GM18951 (cell line): ENCODE measurements around the gene FMN1.

Experiments
- POLR2A ChIP-seq: IDR thresholded peaks from 4 replicates; pipeline ENCODE4 v1.6.1; 2011; ENCODE audit warnings: mild to moderate bottlenecking; ENCODE audit not compliant: insufficient read length, insufficient read depth; ENCODE audit errors: extremely low read depth
- in situ Hi-C: fragments of 300-500 bp; cut with MboI; formaldehyde crosslinking; loops from one replicate; pipeline ENCODE4 v1.12.0; 2022; ENCODE audit warnings: low sequenced_read_pairs, mixed read lengths, inconsistent platforms; ENCODE audit not compliant: unreplicated experiment

The FMN1 gene

DNA sequence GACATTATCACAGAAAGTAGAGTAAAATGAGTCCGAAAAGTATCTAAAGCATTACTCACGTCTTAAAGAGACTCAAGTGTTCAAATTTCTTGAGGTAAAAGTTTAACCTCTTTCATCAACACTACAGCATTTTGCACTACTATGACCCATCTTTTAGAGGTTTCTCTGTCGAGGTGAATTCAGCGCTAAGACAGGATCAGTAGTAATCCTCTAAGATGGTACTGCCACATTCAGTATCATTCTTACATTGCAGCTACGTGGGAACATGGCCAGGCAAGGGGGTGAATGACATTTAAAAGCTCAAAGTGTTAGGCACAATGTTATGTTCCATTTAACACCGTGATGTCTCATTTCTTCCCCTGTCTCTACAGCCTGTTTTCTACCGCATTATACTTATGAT, 210.8 kb downstream of the FMN1 start:
- in situ Hi-C loops, result no loop called here
- TF ChIP-seq POLR2A, result no peak

DNA sequence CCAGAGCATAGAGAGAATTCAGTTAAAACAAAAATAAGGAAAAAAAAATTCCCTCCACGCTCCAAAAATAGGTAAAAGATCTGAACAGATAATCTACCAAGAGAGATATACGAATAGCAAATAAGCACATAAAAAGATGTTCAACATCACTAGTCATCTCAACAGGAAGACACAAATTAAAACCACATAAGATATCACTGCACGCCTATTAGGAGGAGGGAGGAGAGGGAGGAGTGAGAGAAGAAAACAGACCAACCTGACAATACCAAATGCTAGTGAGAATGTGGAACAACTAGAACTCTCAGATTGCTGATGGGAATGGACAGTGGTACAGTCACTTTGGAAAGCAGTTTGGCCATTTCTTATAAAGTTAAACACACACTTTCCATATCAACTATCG, 212.5 kb downstream of the FMN1 start:
- no peak for TF ChIP-seq POLR2A

DNA sequence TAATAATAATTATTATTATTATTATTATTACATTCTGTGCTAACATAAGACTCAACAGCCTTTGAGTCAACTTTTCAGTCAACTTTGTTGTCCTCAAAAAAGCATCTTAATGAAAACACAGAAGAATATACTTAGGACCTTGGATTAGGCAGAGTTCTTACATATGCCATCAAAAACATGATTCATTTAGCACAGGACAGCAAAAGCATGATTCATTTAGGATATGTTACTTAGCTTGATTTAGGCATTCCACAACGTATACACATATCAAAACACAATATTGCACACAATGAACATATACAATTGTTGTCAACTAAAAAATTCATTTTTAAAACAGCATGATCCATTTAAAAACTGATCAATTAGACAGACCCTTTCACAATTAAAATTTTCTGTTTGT, 213.0 kb downstream of the FMN1 start:
- in situ Hi-C loops, result no loop called here
- no peak for TF ChIP-seq POLR2A

More for the DNA sequence above, 212.5 kb downstream of the FMN1 start:
- in situ Hi-C loops, result no loop called here

DNA sequence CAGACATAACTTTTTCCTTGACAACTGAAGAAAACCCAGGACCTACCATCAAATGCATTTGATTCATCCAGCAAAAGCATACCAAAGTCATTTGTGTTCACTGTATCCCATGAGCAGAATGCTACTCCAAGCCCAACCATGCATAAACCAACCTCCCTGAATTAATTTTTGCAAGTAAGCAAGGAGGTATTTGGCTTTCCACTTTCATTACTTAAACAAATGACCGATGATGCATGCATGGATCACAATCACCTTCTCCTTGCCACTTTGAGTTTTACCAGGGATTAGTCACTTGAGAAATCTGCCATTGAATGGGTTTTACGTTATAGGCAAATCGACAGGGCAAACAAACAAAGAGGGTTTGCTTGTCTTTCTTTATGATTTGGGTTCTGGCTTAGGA, 214.8 kb downstream of the FMN1 start:
- in situ Hi-C loops, result no loop called here
- no peak for TF ChIP-seq POLR2A

DNA sequence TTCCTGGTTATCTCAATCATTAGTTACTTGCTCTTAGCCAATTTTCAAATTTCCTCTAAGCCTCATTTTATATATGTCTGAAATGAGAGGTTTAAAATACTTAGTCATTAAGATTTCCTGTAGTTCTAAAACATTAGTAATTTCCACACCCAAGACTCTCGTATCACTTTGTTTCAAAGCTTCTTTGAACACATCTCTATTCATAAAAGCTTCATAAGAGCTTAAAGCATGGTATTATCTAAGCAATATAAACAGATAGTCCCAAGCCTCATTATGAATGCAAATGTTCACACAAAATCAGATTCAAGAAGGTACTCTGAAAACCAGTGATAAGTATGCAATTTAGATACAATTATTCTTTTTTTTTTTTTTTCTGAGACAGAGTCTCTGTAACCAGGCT, 217.0 kb downstream of the FMN1 start:
- no peak for TF ChIP-seq POLR2A
- in situ Hi-C loops, result no loop called here

DNA sequence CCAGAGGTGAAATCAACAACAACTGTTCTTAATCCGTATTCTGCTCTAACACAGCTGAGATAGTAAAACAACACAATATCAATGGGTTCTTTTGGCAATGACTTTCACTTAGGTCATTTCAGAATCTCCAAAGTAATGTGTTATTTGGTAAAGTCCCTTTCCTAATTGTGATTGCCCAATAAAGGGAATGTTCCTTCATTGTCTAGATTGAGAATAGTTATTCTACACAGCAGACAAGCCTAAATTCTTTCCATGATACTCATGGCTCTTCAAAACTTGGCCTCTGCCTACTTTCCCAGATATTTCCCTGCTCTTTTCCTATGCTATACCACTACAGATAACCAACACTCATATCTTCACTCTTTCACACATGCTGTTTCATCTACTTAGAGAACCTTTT, 219.8 kb downstream of the FMN1 start:
- no peak for TF ChIP-seq POLR2A
- in situ Hi-C loops, result no loop called here

DNA sequence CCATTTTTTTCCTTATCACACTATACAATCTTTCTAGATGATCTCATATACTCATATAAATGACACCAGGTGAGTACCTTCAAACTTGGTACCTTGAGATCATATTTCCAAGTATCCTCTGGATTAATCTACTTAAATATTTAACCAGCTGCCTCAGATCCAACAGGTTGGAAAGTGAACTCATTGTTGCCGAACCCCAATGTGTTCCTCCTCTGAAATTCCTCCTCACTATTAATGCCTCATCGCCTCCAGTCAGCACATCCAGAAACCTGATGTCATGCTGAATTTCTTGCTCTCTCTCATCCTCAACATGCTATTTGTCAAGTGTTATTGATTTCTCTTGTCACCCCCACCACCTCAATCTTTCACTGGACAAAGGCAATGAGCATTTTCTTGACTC, 221.8 kb downstream of the FMN1 start:
- no peak for TF ChIP-seq POLR2A

DNA sequence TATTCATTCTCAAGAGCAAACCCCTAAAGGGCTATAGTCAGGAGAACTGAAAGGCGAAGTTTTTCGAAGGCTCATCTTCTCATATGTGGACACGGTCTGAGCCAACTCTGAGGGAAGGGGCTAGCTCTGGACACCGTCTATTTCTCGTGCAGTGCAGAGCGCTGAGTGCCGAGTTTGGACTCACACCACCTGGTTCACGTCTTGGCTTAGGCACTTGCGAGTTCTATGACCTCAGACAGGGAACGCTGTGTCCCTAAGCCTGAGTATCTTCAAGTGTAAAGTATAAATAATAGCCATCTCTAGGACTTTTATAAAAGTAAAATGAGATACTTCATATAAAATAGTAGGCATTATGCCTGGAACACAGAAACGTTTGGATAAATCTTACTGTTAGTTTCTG, 223.7 kb downstream of the FMN1 start:
- in situ Hi-C loops, result no loop called here
- TF ChIP-seq POLR2A, result no peak

More for the DNA sequence above, 221.8 kb downstream of the FMN1 start:
- in situ Hi-C loops, result no loop called here

DNA sequence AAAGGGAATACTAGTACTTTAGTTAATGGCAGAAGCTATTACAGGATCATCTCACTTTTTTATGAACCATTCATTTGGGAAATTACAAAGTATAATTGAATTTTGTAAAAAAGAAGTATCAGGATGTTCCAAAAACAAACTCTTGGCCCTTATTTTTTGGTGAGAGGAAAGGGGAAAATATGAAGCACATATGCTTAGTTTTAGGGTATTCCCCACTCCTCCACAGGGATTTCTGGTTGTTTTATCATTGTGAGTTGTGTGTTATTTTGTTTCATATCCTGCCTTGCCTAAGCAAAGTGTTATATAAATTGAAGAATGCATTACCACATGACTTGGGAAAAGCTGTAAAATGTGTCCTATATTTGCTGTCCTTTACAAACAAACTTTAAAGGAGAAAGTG, 227.0 kb downstream of the FMN1 start:
- in situ Hi-C loops, result no loop called here
- no peak for TF ChIP-seq POLR2A

DNA sequence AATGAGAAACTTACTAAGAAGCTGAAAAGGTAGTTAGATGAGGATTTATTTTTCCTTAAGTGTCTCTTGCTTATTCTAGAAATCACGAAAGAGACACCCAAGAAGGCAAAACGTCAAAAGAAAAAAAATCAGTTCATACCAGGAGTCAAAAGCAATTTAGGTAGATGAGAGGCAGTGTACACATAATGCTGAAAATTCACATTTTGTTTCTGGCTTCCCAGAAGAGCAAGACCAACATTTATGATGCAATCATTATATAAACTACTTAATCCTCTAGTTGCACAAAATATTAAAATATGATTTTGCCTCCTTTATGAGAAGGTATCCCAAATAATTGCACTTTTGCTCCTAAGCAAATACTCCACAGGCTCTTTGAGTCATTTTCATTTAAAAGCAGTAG, 228.0 kb downstream of the FMN1 start:
- no peak for TF ChIP-seq POLR2A
- in situ Hi-C loops, result no loop called here

DNA sequence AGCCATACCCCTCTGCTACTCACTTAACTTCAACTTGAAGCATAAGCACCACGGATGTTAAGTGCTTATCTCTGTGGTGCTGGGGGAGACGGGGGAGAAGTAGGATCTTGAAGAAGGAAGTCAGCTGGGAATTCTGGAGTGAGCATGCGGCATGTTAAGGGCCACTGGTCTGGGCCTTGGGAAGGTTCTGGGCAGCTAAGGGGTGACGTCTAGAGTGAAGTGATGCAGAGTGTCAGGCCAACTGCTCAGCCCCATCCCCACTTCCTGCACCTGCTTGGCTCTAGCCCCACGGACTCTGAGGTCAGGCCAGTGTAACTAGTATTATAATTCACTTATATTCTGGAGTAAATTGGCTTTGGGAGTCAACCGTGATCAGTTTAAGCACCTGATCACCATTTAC, 228.6 kb downstream of the FMN1 start:
- in situ Hi-C loops, result no loop called here
- no peak for TF ChIP-seq POLR2A

DNA sequence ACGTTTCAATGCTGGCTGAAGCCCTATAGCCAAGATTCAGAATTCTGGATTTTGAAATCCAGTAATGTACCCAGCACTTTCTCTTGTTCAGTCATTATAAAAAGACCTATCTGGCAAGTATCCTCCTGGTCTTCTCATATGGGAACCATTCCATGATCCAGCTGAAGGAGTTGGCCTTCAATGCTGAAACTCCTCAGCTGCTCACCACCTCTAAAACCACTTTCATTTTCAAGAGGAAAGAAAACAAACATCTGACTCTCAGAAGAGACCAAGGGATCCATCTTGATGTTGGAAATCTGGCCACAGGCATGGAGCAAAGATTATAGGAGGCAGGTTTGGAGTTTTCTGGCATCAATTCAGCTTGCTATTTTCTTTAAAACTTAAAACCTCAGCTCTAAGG, 235.4 kb downstream of the FMN1 start:
- in situ Hi-C loops, result no loop called here
- no peak for TF ChIP-seq POLR2A

DNA sequence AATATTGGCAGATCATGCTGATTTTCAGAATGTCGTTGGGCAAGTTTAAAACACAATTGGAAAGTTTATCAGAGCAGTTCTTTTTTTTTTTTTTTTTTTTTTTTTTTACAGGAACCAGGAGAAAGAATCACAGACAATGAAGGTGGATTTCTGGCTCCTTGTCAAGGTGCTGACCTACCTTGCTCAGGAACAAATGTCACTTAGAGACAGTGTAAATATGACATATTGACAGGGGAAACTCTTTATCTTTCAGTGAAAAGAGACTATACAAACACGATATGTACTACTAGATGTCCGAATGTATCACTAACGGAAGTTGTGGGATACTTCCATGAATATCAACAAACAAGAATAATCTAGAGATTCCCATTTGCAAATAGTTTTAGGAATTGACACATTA, 237.3 kb downstream of the FMN1 start:
- no peak for TF ChIP-seq POLR2A
- in situ Hi-C loops, result no loop called here

DNA sequence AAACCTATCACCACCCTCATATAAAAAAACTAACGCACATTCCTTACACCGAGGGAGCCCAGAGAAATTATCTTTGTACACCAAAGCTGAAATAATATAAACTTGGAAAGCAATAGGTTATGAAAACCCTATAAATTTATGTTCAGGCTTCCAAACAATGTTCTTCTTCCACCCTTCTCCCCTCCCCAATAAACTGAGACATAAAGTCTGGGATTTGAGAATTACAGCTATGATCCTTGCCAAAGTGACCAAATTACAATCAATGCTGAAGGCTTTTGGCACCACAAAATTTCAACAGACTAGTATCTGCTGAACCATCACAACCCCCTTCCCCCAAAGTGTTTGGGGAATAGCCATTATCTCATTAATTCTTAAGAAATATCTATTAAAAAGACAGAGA, 237.8 kb downstream of the FMN1 start:
- in situ Hi-C loops, result no loop called here
- no peak for TF ChIP-seq POLR2A

DNA sequence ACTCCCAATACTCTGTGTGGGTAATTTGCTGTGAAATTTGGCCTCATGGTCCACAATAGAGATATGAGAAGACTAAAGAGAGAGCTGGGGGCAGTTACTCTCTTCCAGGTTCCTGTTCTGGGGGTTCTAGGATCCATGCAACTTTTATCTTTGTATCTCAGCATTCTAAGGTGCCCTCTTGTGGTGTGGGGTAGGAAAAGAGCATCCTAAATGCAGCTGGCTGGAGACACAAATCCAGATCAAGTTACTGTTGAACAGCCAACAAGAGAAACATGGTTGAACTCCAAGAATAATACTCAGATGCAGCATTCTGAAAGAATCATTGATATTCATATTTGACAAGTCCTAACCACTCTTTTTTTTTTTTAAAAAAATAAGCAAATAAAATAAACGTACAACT, 238.5 kb downstream of the FMN1 start:
- in situ Hi-C loops, result no loop called here
- TF ChIP-seq POLR2A, result no peak

DNA sequence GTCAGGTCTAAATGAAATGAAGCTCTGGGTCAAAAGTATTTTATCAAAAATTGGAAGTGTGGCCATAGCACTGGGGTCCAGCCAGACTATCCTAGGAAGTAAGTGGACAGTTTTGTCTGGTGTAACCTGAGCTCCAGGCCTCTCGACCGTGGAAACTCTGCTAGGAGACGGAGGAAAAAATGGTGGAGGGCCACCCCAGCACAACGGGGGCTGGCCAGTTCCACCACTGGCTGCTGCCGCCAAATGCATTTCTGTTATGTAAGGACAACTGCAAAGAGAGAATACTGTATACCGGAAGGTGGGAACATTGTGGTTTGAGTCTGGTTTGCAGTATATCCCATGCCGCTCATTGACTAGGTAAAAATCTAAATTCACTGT, 241.0 kb downstream of the FMN1 start:
- no peak for TF ChIP-seq POLR2A
- in situ Hi-C loops, result no loop called here

DNA sequence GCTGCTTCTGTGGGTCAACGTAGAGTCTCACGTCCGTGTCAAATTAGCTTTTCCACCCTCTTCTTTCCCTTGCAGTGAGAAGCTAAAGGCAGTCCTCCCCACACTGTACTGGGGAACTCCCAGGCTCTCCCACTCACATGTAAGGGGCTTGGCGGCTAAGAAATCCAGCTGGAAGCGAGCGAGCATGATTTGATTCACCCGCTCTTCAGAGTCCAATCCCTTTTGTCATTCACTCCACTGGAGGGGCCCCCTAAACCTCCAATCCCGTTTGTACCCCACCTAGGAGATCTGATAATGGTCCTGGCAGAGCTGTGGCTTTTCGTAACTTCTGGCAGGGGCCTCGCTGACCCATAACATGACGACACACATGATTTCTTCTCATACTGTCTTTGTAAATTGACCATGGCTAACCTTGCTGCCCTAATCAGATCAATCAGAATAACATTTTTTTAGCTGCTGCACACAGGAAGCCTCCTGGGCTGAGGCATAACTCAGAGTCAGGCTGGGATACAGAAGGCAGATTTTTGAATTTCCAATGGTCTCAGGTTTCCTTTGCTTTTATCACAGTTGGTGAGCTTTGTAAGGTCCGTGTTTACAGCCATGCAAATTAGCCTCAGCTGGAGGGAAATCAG, 241.5 kb downstream of the FMN1 start:
- in situ Hi-C loops, result no loop called here
- no peak for TF ChIP-seq POLR2A
